GM20000 (cell line): ENCODE data around the gene TSPAN18.

ENCODE experiments used
- DNase-seq: peaks from one replicate; pipeline ENCODE4 v3.0.0; 2012; ENCODE audit warnings: low spot score
- CTCF ChIP-seq: IDR thresholded peaks from 2 replicates; pipeline ENCODE4 v1.5.1; 2012; ENCODE audit warnings: mild to moderate bottlenecking, control low read depth; ENCODE audit errors: extremely low read depth, missing control alignments

Gene TSPAN18

DNA sequence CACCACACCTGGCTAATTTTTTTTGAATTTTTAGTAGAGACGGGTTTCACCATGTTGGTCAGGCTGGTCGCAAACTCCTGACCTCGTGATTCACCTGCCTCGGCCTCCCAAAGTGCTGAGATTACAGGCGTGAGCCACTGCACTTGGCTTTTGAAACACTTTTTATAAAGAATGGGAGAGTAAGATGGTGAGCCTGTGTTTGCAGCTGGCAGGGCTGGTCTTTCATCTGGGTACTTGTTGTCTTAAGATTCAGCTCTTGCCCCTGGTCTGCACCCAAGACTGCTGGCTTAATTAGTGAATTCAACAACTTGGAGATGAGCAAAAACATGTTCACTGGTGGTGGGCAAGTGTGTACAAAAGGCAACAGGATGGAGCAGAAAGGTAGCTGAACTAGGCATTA lies 4.0 kb downstream of the TSPAN18 start:
- TF ChIP-seq CTCF = no peak
- no peak for DNase-seq

GRCh38 chr11:44731685-44732430 lies 5.1 kb downstream of the TSPAN18 start:
- TF ChIP-seq CTCF = no peak
- DNase-seq = no peak

DNA sequence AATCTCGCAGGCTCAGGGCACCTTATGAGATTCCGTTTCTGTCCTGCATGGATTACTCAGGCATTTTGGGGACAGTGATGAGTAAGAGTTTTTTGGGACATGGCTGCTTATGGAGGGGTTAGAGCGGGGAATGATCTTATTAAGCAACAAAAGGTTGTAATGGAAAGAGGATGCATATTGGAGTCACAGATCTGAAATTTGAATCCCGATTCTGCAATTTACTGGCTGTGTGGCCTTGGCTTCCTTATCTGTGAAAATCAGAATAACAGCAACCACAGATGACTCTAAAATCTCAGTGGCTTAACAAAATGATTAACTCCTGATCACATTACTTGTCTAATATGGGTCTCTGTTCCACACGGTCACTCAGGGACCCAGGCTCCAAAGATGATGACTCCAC lies 5.8 kb downstream of the TSPAN18 start:
- no peak for DNase-seq
- TF ChIP-seq CTCF = no peak

DNA sequence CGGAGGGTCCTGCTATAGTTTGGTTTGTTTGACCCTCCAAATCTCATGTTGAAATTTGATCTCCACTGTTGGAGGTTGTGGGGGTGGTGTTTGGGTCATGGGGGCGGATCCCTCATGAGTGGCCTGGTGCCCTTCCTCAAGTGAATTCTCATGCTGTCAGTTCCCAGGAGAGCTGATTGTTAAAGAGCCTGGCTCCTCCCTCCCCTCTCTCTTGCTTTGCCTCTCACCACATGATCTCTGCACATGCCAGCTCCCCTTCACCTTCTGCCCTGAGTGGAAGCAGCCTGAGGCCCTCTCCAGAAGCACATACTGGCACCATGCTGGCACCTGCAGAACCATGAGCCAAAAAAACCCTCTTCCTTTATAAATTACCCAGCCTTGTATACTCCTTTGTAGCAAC lies 7.1 kb downstream of the TSPAN18 start:
- TF ChIP-seq CTCF = no peak

GRCh38 chr11:44734843-44735381 lies 8.2 kb downstream of the TSPAN18 start:
- no peak for TF ChIP-seq CTCF

More for the DNA sequence above, 7.1 kb downstream of the TSPAN18 start:
- DNase-seq = no peak

GRCh38 chr11:44736791-44737190 lies 10.0 kb downstream of the TSPAN18 start:
- no peak for DNase-seq
- no peak for TF ChIP-seq CTCF

More at GRCh38 chr11:44734843-44735381, 8.2 kb downstream of the TSPAN18 start:
- no peak for DNase-seq

- no peak for TF ChIP-seq CTCF
- DNase-seq = no peak
These were observed 10.7 kb downstream of the TSPAN18 start for GRCh38 chr11:44737245-44738085.
